ENCODE measurements around the gene CCDC152.
"Not testable (repeated sequence)": the region's sequence is repeated elsewhere in the genome, so short reads cannot be mapped to it uniquely, and the experiment has no call there.

Gene CCDC152

GRCh38 chr5:42840842-42841567, 84.4 kb downstream of the CCDC152 start:
- no peak overlapping the region for H3K9ac ChIP-seq (ENCODE audit: low read depth, low read length, poor library complexity, severe bottlenecking)
- H3K4me1 ChIP-seq (ENCODE audit: insufficient read depth, low read length, poor library complexity, severe bottlenecking) = no peaks in the 10 kb centered on the region

GRCh38 chr5:42842921-42843641, 86.5 kb downstream of the CCDC152 start:
- no peaks in the 10 kb centered on the region for H3K79me2 ChIP-seq (ENCODE audit: insufficient read depth, low read length)
- no peaks in the 10 kb centered on the region for H3K36me3 ChIP-seq (ENCODE audit: insufficient read depth, low read length)
- H3K9ac ChIP-seq (ENCODE audit: low read depth, low read length, poor library complexity, severe bottlenecking) = no peak overlapping the region
- H3K4me1 ChIP-seq (ENCODE audit: insufficient read depth, low read length, poor library complexity, severe bottlenecking) = no peaks in the 10 kb centered on the region
- H3K4me3 ChIP-seq (ENCODE audit: low read length, poor library complexity, severe bottlenecking) = no peak overlapping the region
- TF ChIP-seq CTCF (conservative IDR thresholded peaks at IDR 0.05; ENCODE audit: low read length) (no peak), EZH2phosphoT487 (IDR thresholded peaks at IDR 0.05; ENCODE audit: borderline replicate concordance) (no peak)
- no peaks in the 10 kb centered on the region for H3K9me3 ChIP-seq (ENCODE audit: insufficient read depth, low read depth, low read length)
- no peak overlapping the region for H3K4me2 ChIP-seq (ENCODE audit: low read depth, low read length, poor library complexity, severe bottlenecking)
- no peaks in the 10 kb centered on the region for H3K27me3 ChIP-seq (ENCODE audit: insufficient read depth, low read length, poor library complexity, severe bottlenecking)
- H2AFZ ChIP-seq (ENCODE audit: low read length) = no peak overlapping the region
- no peaks in the 10 kb centered on the region for H3K9me2 ChIP-seq (replicated peaks; ENCODE audit: low read depth, low read length)
- no peaks in the 10 kb centered on the region for H3F3A ChIP-seq (ENCODE audit: low read depth)
- H4K20me1 ChIP-seq (ENCODE audit: insufficient read depth, low read length, poor library complexity, severe bottlenecking) = no peaks in the 10 kb centered on the region

More at GRCh38 chr5:42840842-42841567, 84.4 kb downstream of the CCDC152 start:
- TF ChIP-seq CTCF (conservative IDR thresholded peaks at IDR 0.05; ENCODE audit: low read length) (no peak), EZH2phosphoT487 (IDR thresholded peaks at IDR 0.05; ENCODE audit: borderline replicate concordance) (no peak)
- no peaks in the 10 kb centered on the region for H4K20me1 ChIP-seq (ENCODE audit: insufficient read depth, low read length, poor library complexity, severe bottlenecking)
- H3K9me3 ChIP-seq (ENCODE audit: insufficient read depth, low read depth, low read length) = no peaks in the 10 kb centered on the region
- no peaks in the 10 kb centered on the region for H3K9me2 ChIP-seq (replicated peaks; ENCODE audit: low read depth, low read length)
- H3K36me3 ChIP-seq (ENCODE audit: insufficient read depth, low read length) = no peaks in the 10 kb centered on the region
- no peak overlapping the region for H2AFZ ChIP-seq (ENCODE audit: low read length)
- no peaks in the 10 kb centered on the region for H3K79me2 ChIP-seq (ENCODE audit: insufficient read depth, low read length)
- no peaks in the 10 kb centered on the region for H3F3A ChIP-seq (ENCODE audit: low read depth)
- no peak overlapping the region for H3K4me3 ChIP-seq (ENCODE audit: low read length, poor library complexity, severe bottlenecking)
- no peaks in the 10 kb centered on the region for H3K27me3 ChIP-seq (ENCODE audit: insufficient read depth, low read length, poor library complexity, severe bottlenecking)
- no peak overlapping the region for H3K4me2 ChIP-seq (ENCODE audit: low read depth, low read length, poor library complexity, severe bottlenecking)

- Histone ChIP-seq H3K4me2 (ENCODE audit: low read depth, low read length, poor library complexity, severe bottlenecking) (no peak overlapping the region), H3F3A (ENCODE audit: low read depth) (no peaks in the 10 kb centered on the region)
Measured at GRCh38 chr5:42843675-42844292, 87.2 kb downstream of the CCDC152 start.

GRCh38 chr5:42844408-42844807, 87.8 kb downstream of the CCDC152 start:
- not testable (repeated sequence) for H3K4me2 ChIP-seq (ENCODE audit: low read depth, low read length, poor library complexity, severe bottlenecking); H3K36me3 ChIP-seq (ENCODE audit: insufficient read depth, low read length); H3K4me1 ChIP-seq (ENCODE audit: insufficient read depth, low read length, poor library complexity, severe bottlenecking); H3K4me3 ChIP-seq (ENCODE audit: low read length, poor library complexity, severe bottlenecking); H4K20me1 ChIP-seq (ENCODE audit: insufficient read depth, low read length, poor library complexity, severe bottlenecking); H3K27me3 ChIP-seq (ENCODE audit: insufficient read depth, low read length, poor library complexity, severe bottlenecking); H3K9ac ChIP-seq (ENCODE audit: low read depth, low read length, poor library complexity, severe bottlenecking); H3F3A ChIP-seq (ENCODE audit: low read depth); H3K79me2 ChIP-seq (ENCODE audit: insufficient read depth, low read length); H3K9me2 ChIP-seq (replicated peaks; ENCODE audit: low read depth, low read length); H2AFZ ChIP-seq (ENCODE audit: low read length); H3K9me3 ChIP-seq (ENCODE audit: insufficient read depth, low read depth, low read length)

More at GRCh38 chr5:42843675-42844292, 87.2 kb downstream of the CCDC152 start:
- Histone ChIP-seq H3K36me3 (ENCODE audit: insufficient read depth, low read length) (no peaks in the 10 kb centered on the region), H3K4me1 (ENCODE audit: insufficient read depth, low read length, poor library complexity, severe bottlenecking) (no peaks in the 10 kb centered on the region), H3K27me3 (ENCODE audit: insufficient read depth, low read length, poor library complexity, severe bottlenecking) (no peaks in the 10 kb centered on the region), H2AFZ (ENCODE audit: low read length) (no peak overlapping the region), H4K20me1 (ENCODE audit: insufficient read depth, low read length, poor library complexity, severe bottlenecking) (no peaks in the 10 kb centered on the region), H3K9me3 (ENCODE audit: insufficient read depth, low read depth, low read length) (no peaks in the 10 kb centered on the region), H3K79me2 (ENCODE audit: insufficient read depth, low read length) (no peaks in the 10 kb centered on the region), H3K9ac (ENCODE audit: low read depth, low read length, poor library complexity, severe bottlenecking) (no peak overlapping the region), H3K4me3 (ENCODE audit: low read length, poor library complexity, severe bottlenecking) (no peak overlapping the region), H3K9me2 (replicated peaks; ENCODE audit: low read depth, low read length) (no peaks in the 10 kb centered on the region)
- TF ChIP-seq EZH2phosphoT487 (IDR thresholded peaks at IDR 0.05; ENCODE audit: borderline replicate concordance) (no peak), CTCF (conservative IDR thresholded peaks at IDR 0.05; ENCODE audit: low read length) (no peak)
